IMR-90 (cell line): ENCODE results near the gene ZNF439. TPM values are rescaled to one million over a fixed set of nuclear protein-coding genes. Genes with fewer than 3 reads are reported as not detected.

Experiments used
- ATAC-seq: fragments of 200-7000 bp; cut with Tn5 transposase; 2 replicates; pipeline ENCODE4 v1.9.1; 2020; ENCODE audit warnings: low read depth, mild to moderate bottlenecking, moderate library complexity
- BruUV-seq: library from RNA; stranded (reverse); fragments of 400-500 nt; replicated peaks from 2 replicates; lab custom pipeline; 2021; lab: Mats Ljungman, UMichigan
- CTCF ChIA-PET: fragments of 300-600 bp; formaldehyde crosslinking; extraction: SDS; loops from one replicate; lab custom pipeline; 2021; ENCODE audit warnings: antibody characterized with exemption; lab: Yijun Ruan, JAX
- POLR2A ChIA-PET: fragments of 300-600 bp; sonication (Branson Sonifier 250); formaldehyde crosslinking; loops from one replicate; lab custom pipeline; 2022; ENCODE audit warnings: antibody characterized with exemption; ENCODE audit not compliant: unreplicated experiment; lab: Charles Lee
- DNase-seq: peaks from one replicate; pipeline ENCODE4 v3.0.0; 2013
- H2AFZ ChIP-seq: replicated peaks from 2 replicates; pipeline ENCODE3; 2013; ENCODE audit warnings: low read length, mild to moderate bottlenecking; ENCODE audit not compliant: poor library complexity
- H2AK5ac ChIP-seq: 2 replicates; pipeline ENCODE4 v1.6.1; 2013; ENCODE audit warnings: low read depth, low read length, inconsistent platforms
- H2AK9ac ChIP-seq: replicated peaks from 2 replicates; pipeline ENCODE3; 2013; ENCODE audit warnings: mild to moderate bottlenecking, low read depth, low read length, moderate library complexity; ENCODE audit not compliant: poor library complexity
- H2BK120ac ChIP-seq: 2 replicates; pipeline ENCODE4 v1.6.1; 2013; ENCODE audit warnings: low read depth, low read length, inconsistent platforms
- H2BK15ac ChIP-seq: 3 replicates; pipeline ENCODE4 v1.6.1; 2013; ENCODE audit warnings: low read depth, low read length, inconsistent platforms
- H2BK20ac ChIP-seq: 2 replicates; pipeline ENCODE4 v1.6.1; 2013; ENCODE audit warnings: low read depth, mild to moderate bottlenecking, inconsistent platforms, low read length, moderate library complexity
- H2BK5ac ChIP-seq: 2 replicates; pipeline ENCODE4 v1.6.1; 2013; ENCODE audit warnings: mild to moderate bottlenecking, low read depth, low read length, inconsistent platforms; ENCODE audit not compliant: poor library complexity, severe bottlenecking
- H3K14ac ChIP-seq: replicated peaks from 2 replicates; pipeline ENCODE4 v1.6.1; 2013; ENCODE audit warnings: low read depth, low read length, inconsistent platforms
- H3K18ac ChIP-seq: 2 replicates; pipeline ENCODE4 v1.6.1; 2013; ENCODE audit warnings: low read depth, low read length, control low read depth
- H3K23ac ChIP-seq: 2 replicates; pipeline ENCODE4 v1.6.1; 2013; ENCODE audit warnings: low read depth, low read length, inconsistent platforms
- H3K27ac ChIP-seq: 2 replicates; pipeline ENCODE4 v1.5.1; 2013; ENCODE audit warnings: mild to moderate bottlenecking, control low read depth, low read length; ENCODE audit not compliant: insufficient read depth
- H3K27me3 ChIP-seq: 2 replicates; pipeline ENCODE4 v1.6.1; 2013; ENCODE audit warnings: low read length; ENCODE audit not compliant: control insufficient read depth, insufficient read depth
- H3K36me3 ChIP-seq: 2 replicates; pipeline ENCODE4 v1.6.1; 2013; ENCODE audit warnings: low read length, mixed read lengths; ENCODE audit not compliant: control insufficient read depth, insufficient read depth
- H3K4ac ChIP-seq: 2 replicates; pipeline ENCODE4 v1.6.1; 2013; ENCODE audit warnings: low read depth, low read length, inconsistent platforms
- H3K4me1 ChIP-seq: 2 replicates; pipeline ENCODE4 v1.6.1; 2013; ENCODE audit warnings: low read length, mixed read lengths; ENCODE audit not compliant: control insufficient read depth, insufficient read depth
- H3K4me2 ChIP-seq: 2 replicates; pipeline ENCODE4 v1.6.1; 2013; ENCODE audit warnings: low read depth, mild to moderate bottlenecking, control low read depth, low read length, moderate library complexity
- H3K4me3 ChIP-seq: 2 replicates; pipeline ENCODE4 v1.5.1; 2013; ENCODE audit warnings: low read depth, mild to moderate bottlenecking, control low read depth, low read length, moderate library complexity; ENCODE audit not compliant: insufficient read depth
- H3K56ac ChIP-seq: 2 replicates; pipeline ENCODE4 v1.6.1; 2013; ENCODE audit warnings: low read length, inconsistent platforms; ENCODE audit not compliant: insufficient read depth; ENCODE audit errors: extremely low read depth
- H3K79me1 ChIP-seq, 2 experiments: 2 replicates each; pipeline ENCODE4 v1.6.1; 2013; ENCODE audit warnings: low read length in 2 of 2, inconsistent platforms in 1 of 2, low read depth in 1 of 2
- H3K9ac ChIP-seq: 2 replicates; pipeline ENCODE4 v1.6.1; 2013; ENCODE audit warnings: low read depth, low read length, control low read depth
- H3K9me1 ChIP-seq: 2 replicates; pipeline ENCODE4 v1.6.1; 2013; ENCODE audit warnings: low read length, inconsistent platforms; ENCODE audit not compliant: insufficient read depth
- H3K9me3 ChIP-seq: 2 replicates; pipeline ENCODE4 v1.6.1; 2013; ENCODE audit warnings: low read length; ENCODE audit not compliant: control insufficient read depth, insufficient read depth
- H4K20me1 ChIP-seq: 2 replicates; pipeline ENCODE4 v1.6.1; 2013; ENCODE audit warnings: low read length, inconsistent platforms; ENCODE audit not compliant: insufficient read depth
- H4K5ac ChIP-seq: 2 replicates; pipeline ENCODE4 v1.6.1; 2013; ENCODE audit warnings: mild to moderate bottlenecking, low read depth, low read length, control low read depth
- H4K8ac ChIP-seq, 2 experiments: 2 replicates each; pipeline ENCODE4 v1.6.1; 2013; ENCODE audit warnings: low read depth in 2 of 2, low read length in 2 of 2, control low read depth in 1 of 2, inconsistent platforms in 1 of 2
- H4K91ac ChIP-seq: 2 replicates; pipeline ENCODE4 v1.6.1; 2013; ENCODE audit warnings: low read depth, low read length, inconsistent platforms; ENCODE audit not compliant: insufficient read depth
- CEBPB ChIP-seq: IDR thresholded peaks from 2 replicates; pipeline ENCODE4 v1.6.1; 2012; ENCODE audit warnings: low read depth, low read length, improper control_type of control experiment
- CHD1 ChIP-seq: IDR thresholded peaks from 2 replicates; pipeline ENCODE4 v1.6.1; 2012; ENCODE audit warnings: low read depth, low read length, improper control_type of control experiment
- CTCF ChIP-seq: conservative IDR thresholded peaks from 2 replicates; pipeline ENCODE4 v1.5.1; 2012; ENCODE audit warnings: mild to moderate bottlenecking, low read depth, low read length, improper control_type of control experiment
- ELK1 ChIP-seq: fragments of 150-350 bp; IDR thresholded peaks from 2 replicates; pipeline ENCODE4 v1.6.1; 2016; ENCODE audit warnings: low read depth, mild to moderate bottlenecking, low read length, moderate library complexity, borderline replicate concordance
- FOS ChIP-seq: fragments of 150-350 bp; IDR thresholded peaks from 2 replicates; pipeline ENCODE4 v1.6.1; 2016; ENCODE audit warnings: low read depth, low read length
- MAFK ChIP-seq: IDR thresholded peaks from 2 replicates; pipeline ENCODE4 v1.6.1; 2012; ENCODE audit warnings: low read depth, low read length, improper control_type of control experiment
- MAZ ChIP-seq: IDR thresholded peaks from 2 replicates; pipeline ENCODE4 v1.6.1; 2012; ENCODE audit warnings: low read depth, mild to moderate bottlenecking, low read length, improper control_type of control experiment, moderate library complexity, borderline replicate concordance
- NFE2L2 ChIP-seq: fragments of 150-350 bp; IDR thresholded peaks from 2 replicates; pipeline ENCODE4 v1.6.1; 2016; ENCODE audit warnings: low read depth, mild to moderate bottlenecking, low read length
- RCOR1 ChIP-seq: IDR thresholded peaks from 2 replicates; pipeline ENCODE4 v1.6.1; 2012; ENCODE audit warnings: mild to moderate bottlenecking, low read length, improper control_type of control experiment; ENCODE audit not compliant: insufficient replicate concordance
- SMC3 ChIP-seq: fragments of 150-350 bp; IDR thresholded peaks from 2 replicates; pipeline ENCODE4 v1.6.1; 2016; ENCODE audit warnings: low read depth, mild to moderate bottlenecking, antibody characterized with exemption, low read length, moderate library complexity
- USF2 ChIP-seq: fragments of 150-350 bp; IDR thresholded peaks from 2 replicates; pipeline ENCODE4 v1.6.1; 2017; ENCODE audit warnings: mild to moderate bottlenecking, antibody characterized with exemption, low read length, low read depth
- WGBS, 2 experiments: methylation state at CpG; one replicate each; pipeline versions ENCODE4 v1.1.5 to v1.1.7; 2013; ENCODE audit warnings: missing lambda C conversion rate in 2 of 2; ENCODE audit not compliant: insufficient read length in 1 of 2; ENCODE audit errors: extremely low coverage in 2 of 2; 5-methylcytosine and 5-hydroxymethylcytosine counted together
- dilution Hi-C: fragments of 300-500 bp; cut with HindIII; formaldehyde crosslinking; loops from one replicate; pipeline ENCODE4 v1.14.3; 2018; ENCODE audit warnings: low sequenced_read_pairs; ENCODE audit not compliant: unreplicated experiment
- in situ Hi-C: fragments of 300-500 bp; cut with MboI; formaldehyde crosslinking; loops from 3 replicates; pipeline ENCODE4 v1.14.3; 2019; ENCODE audit warnings: low sequenced_read_pairs, inconsistent platforms, mixed read lengths
- intact Hi-C: fragments of 100-400 bp; cut with micrococcal nuclease; formaldehyde crosslinking; loops from 2 replicates; pipeline ENCODE4 v1.10.0; 2022
- polyA plus RNA-seq, 3 experiments: library from polyadenylated mRNA; depleted of rRNA; stranded (reverse); fragments of >200 nt; gene quantifications; 2 replicates each; pipeline ENCODE4 v1.2.3, GENCODE V29; 2012; ENCODE audit warnings: low replicate concordance in 1 of 3
- total RNA-seq: library from RNA; depleted of rRNA; stranded (reverse); fragments of >200 nt; gene quantifications from 2 replicates; pipeline ENCODE4 v1.2.3, GENCODE V29; 2012

Gene ZNF439
- total and polyA plus RNA-seq, 2 of the 4 experiments (the other 2 are of a cell fraction) = 4.8 to 8.4 TPM

- H2BK15ac ChIP-seq = no peak overlapping the region
- TF ChIP-seq NFE2L2 (no peak), ELK1 (no peak), MAFK (no peak), CTCF (no peak), USF2 (no peak), CHD1 (no peak), MAZ (no peak), SMC3 (no peak), RCOR1 (no peak), CEBPB (no peak), FOS (no peak)
- no peak overlapping the region for H3K4me2 ChIP-seq
- H2BK5ac ChIP-seq = no peak overlapping the region
- dilution Hi-C loops = no loop called here
- H2BK20ac ChIP-seq = no peak overlapping the region
- H3K18ac ChIP-seq = no peak overlapping the region
- no peaks in the 10 kb centered on the region; a peak in 1 of 4 replicates for H3K79me1 ChIP-seq
- no peak overlapping the region for H4K91ac ChIP-seq
- in situ Hi-C loops = no loop called here
- no peak overlapping the region for H3K56ac ChIP-seq
- no peak overlapping the region for H4K5ac ChIP-seq
- no peak for ATAC-seq
- H4K20me1 ChIP-seq = no peaks in the 10 kb centered on the region
- H3K4ac ChIP-seq = no peak overlapping the region
- no peak overlapping the region for H3K23ac ChIP-seq
- H2AK5ac ChIP-seq = no peak overlapping the region
- DNase-seq = no peak
- no peak overlapping the region for H3K27ac ChIP-seq
- no peak overlapping the region for H2AFZ ChIP-seq
- no peak overlapping the region for H2BK120ac ChIP-seq
- ChIA-PET CTCF (no interaction called here), POLR2A (no interaction called here)
- H3K4me1 ChIP-seq = no peaks in the 10 kb centered on the region
- no peaks in the 10 kb centered on the region for H3K27me3 ChIP-seq
- no peaks in the 10 kb centered on the region for H3K9me1 ChIP-seq
- intact Hi-C loops = no loop called here
- no peak overlapping the region for H4K8ac ChIP-seq
- BruUV-seq = no TSS peak
- H3K4me3 ChIP-seq = no peak overlapping the region
- no peak overlapping the region for H3K14ac ChIP-seq
- no peak overlapping the region for H3K9ac ChIP-seq
- peaks cover 14% of the 10 kb centered on the region for H3K36me3 ChIP-seq
- no peak overlapping the region for H2AK9ac ChIP-seq
- WGBS, 2 experiments = 93% methylated on average over 7 of the region's 9 CpGs; no CpG with 5 or more reads in 1 of the 2 experiments
- H3K9me3 ChIP-seq = peaks cover 40% of the 10 kb centered on the region
These were observed 24.1 kb downstream of the ZNF439 start for GRCh38 chr19:11872624-11873023.
